ENCODE results near the gene CCK. TPM values are rescaled to one million over a fixed set of nuclear protein-coding genes. Genes with fewer than 3 reads are reported as not detected.
"Not testable (repeated sequence)": the region's sequence is repeated elsewhere in the genome, so short reads cannot be mapped to it uniquely, and the experiment has no call there.

Gene CCK
- not detected for total RNA-seq

- no peak for DNase-seq
Observed at GRCh38 chr3:42266085-42266484, at the start of gene CCK. CCK (minus strand) TSS chr3:42266185; CDS start chr3:42263630, 2,555 bp downstream.

- no peak for DNase-seq
Observed at GRCh38 chr3:42314411-42314810, 48.4 kb upstream of the CCK start.

- DNase-seq, result no peak
Observed at GRCh38 chr3:42308651-42309050, 42.7 kb upstream of the CCK start.

- DNase-seq, result no peak
Observed at GRCh38 chr3:42306499-42306898, 40.5 kb upstream of the CCK start.

GRCh38 chr3:42302924-42303634, 37.1 kb upstream of the CCK start:
- DNase-seq, result no peak

- no peak for DNase-seq
Observed at GRCh38 chr3:42301446-42302175, 35.6 kb upstream of the CCK start.

GRCh38 chr3:42300778-42301177, 34.8 kb upstream of the CCK start:
- DNase-seq, result no peak

GRCh38 chr3:42300013-42300412, 34.0 kb upstream of the CCK start:
- peak; percentile 75 for DNase-seq

GRCh38 chr3:42298259-42298658, 32.3 kb upstream of the CCK start:
- no peak for DNase-seq

GRCh38 chr3:42292009-42292408, 26.0 kb upstream of the CCK start:
- no peak for DNase-seq

GRCh38 chr3:42290966-42291714, 25.2 kb upstream of the CCK start:
- no peak for DNase-seq

- DNase-seq, result no peak
Observed at GRCh38 chr3:42289026-42289425, 23.0 kb upstream of the CCK start.

GRCh38 chr3:42288385-42288784, 22.4 kb upstream of the CCK start:
- DNase-seq, result no peak

GRCh38 chr3:42287423-42287822, 21.4 kb upstream of the CCK start:
- not testable (repeated sequence) for DNase-seq

GRCh38 chr3:42277676-42278075, 11.7 kb upstream of the CCK start:
- DNase-seq, result no peak

- no peak for DNase-seq
Observed at GRCh38 chr3:42276141-42277132, 10.5 kb upstream of the CCK start.

GRCh38 chr3:42275217-42275616, 9.2 kb upstream of the CCK start:
- no peak for DNase-seq

- no peak for DNase-seq
Observed at GRCh38 chr3:42274266-42274665, 8.3 kb upstream of the CCK start.

GRCh38 chr3:42273361-42273760, 7.4 kb upstream of the CCK start:
- DNase-seq, result no peak

GRCh38 chr3:42271786-42272185, 5.8 kb upstream of the CCK start:
- DNase-seq, result no peak

- DNase-seq, result no peak
Observed at GRCh38 chr3:42270561-42270960, 4.6 kb upstream of the CCK start.

- no peak for DNase-seq
Observed at GRCh38 chr3:42269647-42270046, 3.7 kb upstream of the CCK start.
